Trophoblast cell (in vitro differentiated cells and primary cell): Measurements from ENCODE around the gene FGGY.
A peak's percentile ranks its signal among the peaks of the same experiment; 100 is the strongest.

ENCODE experiments used
- DNase-seq, 2 donors: peaks; one replicate each; pipeline ENCODE4 v3.0.0-alpha.2; 2016
- H2AFZ ChIP-seq: 2 replicates; pipeline ENCODE4 v1.6.1; 2013; ENCODE audit warnings: low read length, moderate library complexity, mild to moderate bottlenecking; ENCODE audit not compliant: insufficient read depth, poor library complexity
- H2AK5ac ChIP-seq: 2 replicates; pipeline ENCODE4 v1.6.1; 2013; ENCODE audit warnings: mild to moderate bottlenecking, low read length
- H2BK120ac ChIP-seq: 2 replicates; pipeline ENCODE4 v1.6.1; 2013; ENCODE audit warnings: low read length, mild to moderate bottlenecking, moderate library complexity; ENCODE audit not compliant: insufficient read depth, poor library complexity
- H2BK12ac ChIP-seq: 2 replicates; pipeline ENCODE4 v1.6.1; 2013; ENCODE audit warnings: mild to moderate bottlenecking, low read length, moderate library complexity
- H2BK5ac ChIP-seq: 2 replicates; pipeline ENCODE4 v1.6.1; 2013; ENCODE audit warnings: low read length, low read depth, moderate library complexity, mild to moderate bottlenecking; ENCODE audit not compliant: poor library complexity
- H3K14ac ChIP-seq: 2 replicates; pipeline ENCODE4 v1.6.1; 2013; ENCODE audit warnings: mild to moderate bottlenecking, low read length
- H3K18ac ChIP-seq: 2 replicates; pipeline ENCODE4 v1.6.1; 2013; ENCODE audit warnings: mild to moderate bottlenecking, low read length
- H3K23ac ChIP-seq: 2 replicates; pipeline ENCODE4 v1.6.1; 2013; ENCODE audit warnings: low read length
- H3K27ac ChIP-seq: 2 replicates; pipeline ENCODE4 v1.5.1; 2013; ENCODE audit warnings: low read depth, mild to moderate bottlenecking, inconsistent platforms, low read length, moderate library complexity
- H3K27me3 ChIP-seq: 2 replicates; pipeline ENCODE4 v1.6.1; 2013; ENCODE audit warnings: inconsistent platforms, mild to moderate bottlenecking, low read length, moderate library complexity; ENCODE audit not compliant: insufficient read depth
- H3K36me3 ChIP-seq, 2 experiments: 1 replicate in 1 of 2; 2 replicates in 1 of 2; pipeline ENCODE4 v1.6.1; 2013; ENCODE audit warnings: low read length in 2 of 2, mild to moderate bottlenecking in 2 of 2, moderate library complexity in 1 of 2; ENCODE audit not compliant: insufficient read depth in 2 of 2, control insufficient read depth in 1 of 2
- H3K4ac ChIP-seq: 2 replicates; pipeline ENCODE4 v1.6.1; 2013; ENCODE audit warnings: low read depth, mild to moderate bottlenecking, low read length, moderate library complexity
- H3K4me1 ChIP-seq, 2 experiments: 1 replicate in 1 of 2; 2 replicates in 1 of 2; pipeline ENCODE4 v1.6.1; 2013; ENCODE audit warnings: low read length in 2 of 2, mild to moderate bottlenecking in 2 of 2, moderate library complexity in 1 of 2; ENCODE audit not compliant: insufficient read depth in 2 of 2, control insufficient read depth in 1 of 2
- H3K4me2 ChIP-seq: 2 replicates; pipeline ENCODE4 v1.6.1; 2013; ENCODE audit warnings: inconsistent platforms, mild to moderate bottlenecking, low read length, moderate library complexity
- H3K4me3 ChIP-seq: 2 replicates; pipeline ENCODE4 v1.5.1; 2013; ENCODE audit warnings: mild to moderate bottlenecking, low read depth, low read length, inconsistent platforms
- H3K79me1 ChIP-seq: one replicate; pipeline ENCODE4 v1.6.1; 2013; ENCODE audit warnings: low read length
- H3K79me2 ChIP-seq: 2 replicates; pipeline ENCODE4 v1.6.1; 2013; ENCODE audit warnings: low read length, mild to moderate bottlenecking; ENCODE audit not compliant: control insufficient read depth, insufficient read depth, poor library complexity
- H3K9ac ChIP-seq: 2 replicates; pipeline ENCODE4 v1.6.1; 2013; ENCODE audit warnings: mild to moderate bottlenecking, low read length
- H3K9me3 ChIP-seq: 2 replicates; pipeline ENCODE4 v1.6.1; 2013; ENCODE audit warnings: low read depth, mild to moderate bottlenecking, control low read depth, inconsistent platforms, low read length; ENCODE audit not compliant: insufficient read depth
- H4K12ac ChIP-seq: 2 replicates; pipeline ENCODE4 v1.6.1; 2013; ENCODE audit warnings: low read depth, mild to moderate bottlenecking, low read length, moderate library complexity
- H4K8ac ChIP-seq: 2 replicates; pipeline ENCODE4 v1.6.1; 2013; ENCODE audit warnings: low read depth, mild to moderate bottlenecking, low read length, moderate library complexity
- H4K91ac ChIP-seq: one replicate; pipeline ENCODE4 v1.6.1; 2013; ENCODE audit warnings: low read depth, mild to moderate bottlenecking, low read length, moderate library complexity
- WGBS: extraction: QIAGEN DNeasy Blood & Tissue Kit; methylation state at CpG from one replicate; pipeline ENCODE4 v1.1.7; 2013; ENCODE audit warnings: missing lambda C conversion rate; ENCODE audit not compliant: insufficient read length, insufficient coverage; ENCODE audit errors: extremely low coverage; 5-methylcytosine and 5-hydroxymethylcytosine counted together

Gene FGGY

DNA sequence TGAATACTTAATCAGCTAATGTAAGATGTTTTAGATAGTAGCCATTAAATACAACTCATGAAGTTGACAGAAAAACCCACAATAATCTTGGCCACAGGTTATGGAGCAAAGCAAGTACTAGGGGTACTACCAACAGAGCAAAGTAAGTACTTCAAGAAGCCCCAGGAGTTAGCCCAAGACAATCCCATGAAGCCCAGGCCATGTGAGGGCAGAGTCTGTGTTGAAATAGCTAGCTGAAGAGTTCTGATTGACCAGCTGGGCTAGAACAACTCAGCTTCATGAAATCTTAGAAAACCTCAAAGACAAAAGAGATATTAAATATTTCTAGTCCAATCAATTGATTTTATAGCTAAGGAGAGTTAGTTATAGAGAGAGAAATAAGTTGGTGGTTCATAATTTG is 304.9 kb downstream of the FGGY start:
- Histone ChIP-seq H3K4me3 (no peak overlapping the region), H3K79me1 (peaks cover 4% of the 10 kb centered on the region), H2BK5ac (no peak overlapping the region)

DNA sequence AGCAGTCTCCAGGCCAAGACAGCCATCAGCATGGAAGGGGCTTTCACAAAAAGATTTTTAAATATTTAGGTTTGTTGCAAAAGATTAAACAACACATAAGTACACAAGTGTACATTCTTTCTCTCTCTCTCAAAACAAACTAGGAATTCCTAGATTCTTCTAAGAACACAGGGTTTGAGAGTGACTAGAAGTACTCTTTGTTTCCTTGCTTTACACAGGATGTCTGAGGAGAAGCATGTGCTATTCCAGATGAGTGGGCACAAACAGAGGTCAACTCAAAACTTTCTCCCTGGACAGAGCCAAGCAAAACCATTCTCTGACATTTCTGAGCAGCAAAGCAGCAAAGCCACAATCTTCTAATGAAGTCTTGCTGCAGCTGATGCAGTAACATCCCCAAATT is 307.3 kb downstream of the FGGY start:
- Histone ChIP-seq H3K18ac (no peak overlapping the region), H3K23ac (peak overlapping the region; percentile 56), H2AFZ (no peak overlapping the region), H3K4me3 (no peak overlapping the region), H2AK5ac (no peak overlapping the region), H2BK12ac (no peak overlapping the region), H3K36me3 (no peaks in the 10 kb centered on the region), H3K4me1 (no peaks in the 10 kb centered on the region), H3K4ac (no peak overlapping the region), H3K4me2 (no peak overlapping the region), H3K9me3 (no peaks in the 10 kb centered on the region), H4K91ac (no peak overlapping the region), H4K12ac (no peak overlapping the region), H3K27me3 (no peaks in the 10 kb centered on the region), H3K79me2 (no peaks in the 10 kb centered on the region), H3K79me1 (peaks cover 4% of the 10 kb centered on the region), H3K14ac (no peak overlapping the region), H2BK5ac (no peak overlapping the region), H3K9ac (no peak overlapping the region), H2BK120ac (no peak overlapping the region), H3K27ac (no peak overlapping the region), H4K8ac (no peak overlapping the region)
- DNase-seq: no peak

More for the DNA sequence above, 304.9 kb downstream of the FGGY start:
- no peaks in the 10 kb centered on the region for H3K9me3 ChIP-seq
- H4K12ac ChIP-seq: no peak overlapping the region
- no peak overlapping the region for H3K4ac ChIP-seq
- no peak overlapping the region for H3K18ac ChIP-seq
- H3K14ac ChIP-seq: no peak overlapping the region
- no peak overlapping the region for H3K4me2 ChIP-seq
- DNase-seq: no peak
- no peaks in the 10 kb centered on the region for H3K36me3 ChIP-seq
- peak overlapping the region; percentile 57 for H4K91ac ChIP-seq
- H3K27ac ChIP-seq: no peak overlapping the region
- H2AK5ac ChIP-seq: no peak overlapping the region
- no peaks in the 10 kb centered on the region for H3K4me1 ChIP-seq
- H2BK12ac ChIP-seq: peak overlapping the region; percentile 30
- no peaks in the 10 kb centered on the region for H3K27me3 ChIP-seq
- no peak overlapping the region for H3K9ac ChIP-seq
- H3K23ac ChIP-seq: no peak overlapping the region
- H2BK120ac ChIP-seq: no peak overlapping the region
- no peaks in the 10 kb centered on the region for H3K79me2 ChIP-seq
- H4K8ac ChIP-seq: no peak overlapping the region
- no peak overlapping the region for H2AFZ ChIP-seq

DNA sequence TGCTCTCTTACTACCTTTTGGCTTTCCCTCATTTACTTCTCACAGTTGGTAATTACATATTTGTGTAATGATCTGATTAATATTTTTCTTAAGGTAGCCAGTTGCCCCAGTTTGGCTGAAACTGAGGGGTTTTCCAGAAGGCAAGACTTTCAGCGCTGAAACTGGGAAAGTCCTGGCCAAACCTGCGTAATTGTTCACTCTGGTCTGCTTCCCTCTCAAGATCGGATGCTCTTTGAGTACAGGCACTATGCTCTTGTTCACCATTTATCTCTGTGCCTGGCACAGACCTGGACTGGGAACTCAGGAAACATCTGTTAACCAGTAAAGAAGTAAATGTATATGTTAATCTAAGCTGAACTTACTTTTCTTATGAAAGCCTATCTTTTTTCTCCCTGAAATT is 308.3 kb downstream of the FGGY start:
- no peak overlapping the region for H2AK5ac ChIP-seq
- H3K23ac ChIP-seq: no peak overlapping the region
- H3K79me2 ChIP-seq: no peaks in the 10 kb centered on the region
- WGBS: no CpG with 5 or more reads among the region's 3 CpGs
- H3K79me1 ChIP-seq: peaks cover 2% of the 10 kb centered on the region
- no peak overlapping the region for H3K4ac ChIP-seq
- peaks cover 2% of the 10 kb centered on the region for H3K9me3 ChIP-seq
- no peak overlapping the region for H4K8ac ChIP-seq
- H4K12ac ChIP-seq: no peak overlapping the region
- no peak overlapping the region for H3K18ac ChIP-seq
- no peak overlapping the region for H4K91ac ChIP-seq
- H3K27ac ChIP-seq: no peak overlapping the region
- H3K36me3 ChIP-seq: no peaks in the 10 kb centered on the region
- H3K9ac ChIP-seq: no peak overlapping the region
- no peak for DNase-seq
- no peak overlapping the region for H2BK120ac ChIP-seq
- no peak overlapping the region for H2BK12ac ChIP-seq
- no peak overlapping the region for H3K14ac ChIP-seq
- no peaks in the 10 kb centered on the region for H3K27me3 ChIP-seq
- H3K4me1 ChIP-seq: no peaks in the 10 kb centered on the region
- H2BK5ac ChIP-seq: no peak overlapping the region
- H2AFZ ChIP-seq: no peak overlapping the region
- no peak overlapping the region for H3K4me3 ChIP-seq
- H3K4me2 ChIP-seq: no peak overlapping the region

DNA sequence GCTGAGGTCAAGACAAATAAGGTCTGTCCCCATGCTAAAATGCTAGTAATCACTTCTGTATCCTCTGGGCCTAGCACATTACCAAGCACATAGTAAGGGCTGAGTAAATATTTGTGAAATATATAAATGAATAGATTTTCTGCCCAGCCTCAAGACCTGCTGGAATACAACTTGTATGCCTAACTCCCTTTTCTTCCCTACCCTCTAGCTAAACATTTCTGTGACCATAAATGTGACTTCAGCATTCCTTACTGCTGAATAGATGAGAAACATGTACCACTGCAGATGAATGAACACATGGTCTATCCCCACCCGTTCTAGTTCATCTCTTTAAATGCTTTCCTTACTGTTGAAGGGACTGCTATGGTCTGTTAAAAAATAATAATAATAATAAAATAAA is 308.9 kb downstream of the FGGY start:
- no peak overlapping the region for H2BK5ac ChIP-seq
- no peak overlapping the region for H2AK5ac ChIP-seq
- H3K79me1 ChIP-seq: no peaks in the 10 kb centered on the region
- H3K4me3 ChIP-seq: no peak overlapping the region
- no peak overlapping the region for H3K18ac ChIP-seq
- no peaks in the 10 kb centered on the region for H3K79me2 ChIP-seq
- no peak overlapping the region for H3K27ac ChIP-seq
- no CpG with 5 or more reads among the region's 1 CpG for WGBS
- H3K9ac ChIP-seq: no peak overlapping the region
- H4K91ac ChIP-seq: no peak overlapping the region
- H4K8ac ChIP-seq: no peak overlapping the region
- H4K12ac ChIP-seq: no peak overlapping the region
- peaks cover 0 to 3% of the 10 kb centered on the region in 2 experiments for H3K36me3 ChIP-seq
- no peak overlapping the region for H3K23ac ChIP-seq
- no peak overlapping the region for H3K14ac ChIP-seq
- no peak overlapping the region for H3K4ac ChIP-seq
- peaks cover 6% of the 10 kb centered on the region for H3K9me3 ChIP-seq
- H3K4me1 ChIP-seq: no peaks in the 10 kb centered on the region
- no peak overlapping the region for H2BK12ac ChIP-seq
- H3K4me2 ChIP-seq: no peak overlapping the region
- DNase-seq: no peak
- H2AFZ ChIP-seq: no peak overlapping the region
- H2BK120ac ChIP-seq: no peak overlapping the region
- no peaks in the 10 kb centered on the region for H3K27me3 ChIP-seq

DNA sequence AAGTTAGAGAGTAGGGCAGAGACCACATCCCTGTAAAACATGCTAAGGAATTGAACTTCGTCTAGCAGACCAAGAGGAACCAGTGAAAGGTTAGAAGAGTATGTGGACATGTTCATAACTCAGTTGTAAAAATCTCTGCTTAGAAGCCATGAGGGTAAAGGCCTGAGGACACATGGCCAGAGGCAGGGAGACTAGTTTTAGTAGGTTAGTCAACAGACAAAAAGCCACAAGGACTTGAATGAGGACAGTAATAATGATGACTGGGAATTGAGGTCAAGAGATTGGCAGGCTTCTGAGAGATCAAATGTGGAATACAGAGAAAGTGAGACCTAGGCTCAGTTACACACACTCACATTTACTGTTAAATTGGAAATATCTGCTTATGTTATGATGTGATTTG is 312.4 kb downstream of the FGGY start:
- Histone ChIP-seq H3K27me3 (no peaks in the 10 kb centered on the region), H3K14ac (no peak overlapping the region), H2AK5ac (no peak overlapping the region), H3K27ac (no peak overlapping the region), H3K23ac (no peak overlapping the region), H3K4me1 (no peaks in the 10 kb centered on the region), H3K9me3 (peaks cover 8% of the 10 kb centered on the region), H3K18ac (no peak overlapping the region), H2BK12ac (no peak overlapping the region), H3K9ac (no peak overlapping the region), H4K8ac (no peak overlapping the region), H3K79me1 (no peaks in the 10 kb centered on the region), H2BK5ac (no peak overlapping the region), H3K4me3 (no peak overlapping the region), H4K12ac (no peak overlapping the region), H3K79me2 (no peaks in the 10 kb centered on the region), H3K4ac (no peak overlapping the region), H2AFZ (no peak overlapping the region), H3K36me3 (peaks cover 3 to 5% of the 10 kb centered on the region in 2 experiments), H2BK120ac (no peak overlapping the region), H3K4me2 (no peak overlapping the region), H4K91ac (no peak overlapping the region)
- peak; percentile 96 to 97 for DNase-seq
- no CpG with 5 or more reads among the region's 1 CpG for WGBS
